ENCODE measurements around the gene JPH2.
A peak's percentile ranks its signal among the peaks of the same experiment; 100 is the strongest.
"Not testable (repeated sequence)": the region's sequence is repeated elsewhere in the genome, so short reads cannot be mapped to it uniquely, and the experiment has no call there.

Gene JPH2

GRCh38 chr20:44187054-44187771, at the start of gene JPH2:
Gene JPH2 (minus strand): TSS chr20:44187188. CDS start chr20:44186705, 483 bp downstream.
- DNase-seq (ENCODE audit: low read depth in 2 of 2): no peak

GRCh38 chr20:44235702-44236101, 48.7 kb upstream of the JPH2 start:
- no peak for DNase-seq (ENCODE audit: low read depth in 2 of 2)

GRCh38 chr20:44234566-44235317, 47.8 kb upstream of the JPH2 start:
- DNase-seq (ENCODE audit: low read depth in 2 of 2): no peak

DNA sequence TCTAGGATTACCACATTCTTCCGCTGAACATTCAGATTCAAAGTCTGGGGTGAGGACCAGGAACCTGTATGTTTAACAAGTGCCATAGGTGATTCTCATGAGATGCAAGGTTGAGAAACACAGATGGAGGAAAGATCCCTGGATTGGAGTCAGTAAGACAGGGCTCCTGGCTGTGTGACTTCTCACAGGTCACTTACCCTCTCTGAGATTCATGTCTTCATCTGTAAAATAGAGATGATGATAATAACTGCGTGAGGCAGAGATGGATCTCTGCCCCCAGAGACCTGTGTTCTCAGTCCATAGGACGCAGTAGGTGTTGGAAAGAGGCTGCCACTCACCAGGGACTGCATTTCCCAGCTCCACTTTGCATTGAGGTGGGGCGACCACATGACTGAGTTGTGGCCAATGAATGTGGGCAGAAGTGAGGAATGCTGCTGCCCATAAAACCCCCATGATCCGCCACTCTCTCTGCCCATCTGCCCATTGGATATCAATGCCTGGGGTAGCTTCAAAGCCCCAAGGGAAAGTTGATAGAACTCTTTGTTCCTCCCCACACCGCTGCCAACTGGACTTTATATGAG, 46.5 kb upstream of the JPH2 start:
- DNase-seq (ENCODE audit: low read depth in 2 of 2): no peak

GRCh38 chr20:44232469-44232856, 45.5 kb upstream of the JPH2 start:
- DNase-seq (ENCODE audit: low read depth in 2 of 2): not testable (repeated sequence)

GRCh38 chr20:44231713-44232468, 44.9 kb upstream of the JPH2 start:
- DNase-seq (ENCODE audit: low read depth in 2 of 2): no peak

- DNase-seq (ENCODE audit: low read depth in 2 of 2): no peak
These were observed 44.2 kb upstream of the JPH2 start for GRCh38 chr20:44231193-44231592.

- DNase-seq (ENCODE audit: low read depth in 2 of 2): no peak
These were observed 41.7 kb upstream of the JPH2 start for GRCh38 chr20:44228465-44229258.

DNA sequence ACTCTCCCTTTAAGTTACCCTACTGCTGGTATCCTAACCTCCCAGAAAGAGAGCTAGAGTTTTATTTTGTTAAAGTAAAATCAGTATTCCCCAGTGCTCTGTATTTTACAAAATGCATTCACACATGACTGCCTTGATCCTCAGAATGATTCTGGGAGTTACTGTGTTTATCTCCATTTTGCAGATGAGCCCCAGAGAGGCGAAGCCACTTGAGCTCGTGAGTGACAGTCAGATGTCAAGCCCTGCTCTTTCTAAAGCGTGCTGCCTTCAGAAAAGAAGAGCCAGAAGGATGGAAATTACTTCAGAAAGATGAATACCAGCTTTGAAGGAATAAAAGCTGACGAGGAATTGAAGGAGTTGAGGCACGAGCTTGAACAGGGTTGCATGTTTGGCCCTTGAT, 37.6 kb upstream of the JPH2 start:
- no peak for DNase-seq (ENCODE audit: low read depth in 2 of 2)

GRCh38 chr20:44223721-44224120, 36.7 kb upstream of the JPH2 start:
- DNase-seq (ENCODE audit: low read depth in 2 of 2): no peak

- no peak for DNase-seq (ENCODE audit: low read depth in 2 of 2)
These were observed 35.8 kb upstream of the JPH2 start for GRCh38 chr20:44222633-44223368.

DNA sequence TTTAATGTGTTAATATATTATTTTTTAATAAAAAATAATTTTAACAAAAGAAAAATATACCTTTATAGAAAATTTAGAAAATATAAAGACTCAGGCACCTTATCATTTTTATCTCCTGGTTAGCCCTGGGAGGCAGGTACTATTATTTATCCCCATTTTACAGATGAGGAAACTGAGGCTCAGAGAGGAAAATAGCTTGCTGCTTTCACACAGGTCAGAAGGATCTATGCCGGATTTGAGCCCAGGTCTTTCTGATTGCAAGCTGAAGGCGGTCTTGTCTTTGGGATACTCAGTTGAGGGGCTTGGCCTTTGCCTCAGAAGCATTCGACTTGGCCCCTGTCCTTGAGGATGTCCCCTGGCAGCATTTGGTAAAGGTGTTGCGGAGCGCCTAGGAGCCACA, 35.0 kb upstream of the JPH2 start:
- DNase-seq (ENCODE audit: low read depth in 2 of 2): no peak

DNA sequence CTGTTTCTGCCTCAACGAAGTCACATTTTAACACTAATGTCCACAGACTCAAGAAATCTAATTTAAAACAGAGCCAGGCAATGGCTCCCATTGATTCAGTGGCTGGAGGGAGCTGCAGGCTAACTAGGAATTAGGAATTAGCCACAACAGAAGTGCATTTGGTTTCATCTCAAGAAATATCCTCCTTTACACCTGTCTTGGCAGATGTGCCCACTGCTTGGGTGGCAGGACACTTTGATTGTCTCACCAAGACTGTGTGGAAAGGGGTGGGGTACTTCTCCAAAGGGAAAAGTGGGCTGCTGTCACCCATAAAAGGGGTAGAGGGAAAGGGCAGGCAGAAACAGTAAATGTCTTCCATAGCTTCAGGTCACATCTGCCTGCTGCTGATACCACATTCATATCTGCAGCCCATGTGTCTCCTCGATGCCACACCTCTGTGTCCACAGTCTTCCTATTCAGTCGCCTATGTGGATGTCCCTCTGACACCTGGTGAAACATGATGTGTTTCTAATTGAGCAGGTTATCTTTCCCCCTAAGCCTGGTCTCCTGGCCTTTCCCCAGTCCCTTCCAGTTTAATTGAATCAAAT, 34.5 kb upstream of the JPH2 start:
- no peak for DNase-seq (ENCODE audit: low read depth in 2 of 2)

GRCh38 chr20:44219791-44220190, 32.8 kb upstream of the JPH2 start:
- DNase-seq (ENCODE audit: low read depth in 2 of 2): no peak

- no peak for DNase-seq (ENCODE audit: low read depth in 2 of 2)
These were observed 32.3 kb upstream of the JPH2 start for GRCh38 chr20:44219170-44219730.

- no peak for DNase-seq (ENCODE audit: low read depth in 2 of 2)
These were observed 31.5 kb upstream of the JPH2 start for GRCh38 chr20:44218446-44218845.

DNA sequence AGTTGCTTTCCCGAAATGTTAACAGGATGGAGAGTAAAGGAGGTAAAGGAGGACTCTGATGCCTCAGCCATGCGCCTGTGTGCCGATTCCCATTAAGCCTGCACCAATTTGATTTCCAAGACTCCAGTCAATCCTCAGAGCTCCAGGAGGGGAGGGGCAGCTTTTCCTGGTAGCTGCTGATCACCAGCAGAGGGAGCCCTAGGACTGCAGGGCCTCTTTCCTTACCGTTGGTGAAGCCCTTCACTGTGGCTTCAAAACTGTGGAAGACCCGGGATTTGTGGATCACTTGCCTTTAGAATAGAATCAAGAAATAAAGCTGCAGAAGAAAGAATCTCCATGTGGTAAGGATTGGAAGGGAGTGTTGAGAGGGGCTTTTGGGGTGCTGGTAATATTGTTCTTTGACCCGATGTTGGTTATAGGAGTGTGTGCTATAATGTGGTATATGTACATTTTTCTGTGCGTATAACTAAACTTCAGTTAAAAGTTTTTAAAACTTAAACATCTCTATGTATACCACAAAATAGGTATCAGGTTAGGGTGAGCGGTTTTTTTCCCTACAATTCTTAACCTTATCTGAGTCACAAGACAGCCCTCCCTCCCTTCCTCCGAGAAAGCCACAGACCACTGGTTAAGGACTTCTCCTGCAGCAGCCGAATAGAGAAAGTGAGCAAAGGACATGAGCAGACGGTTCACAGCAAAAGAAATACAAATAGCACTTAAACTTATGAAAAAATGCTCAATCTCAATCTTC, 30.5 kb upstream of the JPH2 start:
- DNase-seq (ENCODE audit: low read depth in 2 of 2): peak; percentile 48 to 50

GRCh38 chr20:44215125-44215524, 28.1 kb upstream of the JPH2 start:
- peak; percentile 43 to 55 for DNase-seq (ENCODE audit: low read depth in 2 of 2)

- no peak for DNase-seq (ENCODE audit: low read depth in 2 of 2)
These were observed 25.8 kb upstream of the JPH2 start for GRCh38 chr20:44212792-44213191.
